ENCODE results near the gene HTRA1. TPM values are rescaled to one million over a fixed set of nuclear protein-coding genes. Genes with fewer than 3 reads are reported as not detected.

The HTRA1 gene
- total RNA-seq, 1 experiment from 2014 or later, result 32.8 TPM

GRCh38 chr10:122471531-122472177 is 10.3 kb downstream of the HTRA1 start:
- POLR2A ChIA-PET, result no interaction called here
- H3K27ac ChIP-seq (ENCODE audit: low read length), result no peak overlapping the region
- ATAC-seq, result no peak
- no peaks in the 10 kb centered on the region for H3K9me3 ChIP-seq (ENCODE audit: control insufficient read depth, insufficient read depth, low read depth, low read length)
- H3K36me3 ChIP-seq (ENCODE audit: control insufficient read depth, insufficient read depth, low read length), result no peaks in the 10 kb centered on the region
- H3K27me3 ChIP-seq (ENCODE audit: control insufficient read depth, insufficient read depth, low read length), result peaks cover 2% of the 10 kb centered on the region; the same call in 1 of the 2 replicates
- TF ChIP-seq, protein P1, sequence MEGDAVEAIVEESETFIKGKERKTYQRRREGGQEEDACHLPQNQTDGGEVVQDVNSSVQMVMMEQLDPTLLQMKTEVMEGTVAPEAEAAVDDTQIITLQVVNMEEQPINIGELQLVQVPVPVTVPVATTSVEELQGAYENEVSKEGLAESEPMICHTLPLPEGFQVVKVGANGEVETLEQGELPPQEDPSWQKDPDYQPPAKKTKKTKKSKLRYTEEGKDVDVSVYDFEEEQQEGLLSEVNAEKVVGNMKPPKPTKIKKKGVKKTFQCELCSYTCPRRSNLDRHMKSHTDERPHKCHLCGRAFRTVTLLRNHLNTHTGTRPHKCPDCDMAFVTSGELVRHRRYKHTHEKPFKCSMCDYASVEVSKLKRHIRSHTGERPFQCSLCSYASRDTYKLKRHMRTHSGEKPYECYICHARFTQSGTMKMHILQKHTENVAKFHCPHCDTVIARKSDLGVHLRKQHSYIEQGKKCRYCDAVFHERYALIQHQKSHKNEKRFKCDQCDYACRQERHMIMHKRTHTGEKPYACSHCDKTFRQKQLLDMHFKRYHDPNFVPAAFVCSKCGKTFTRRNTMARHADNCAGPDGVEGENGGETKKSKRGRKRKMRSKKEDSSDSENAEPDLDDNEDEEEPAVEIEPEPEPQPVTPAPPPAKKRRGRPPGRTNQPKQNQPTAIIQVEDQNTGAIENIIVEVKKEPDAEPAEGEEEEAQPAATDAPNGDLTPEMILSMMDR (IDR thresholded peaks at IDR 0.05), result no peak
- TF ChIP-seq SIN3A (IDR thresholded peaks at IDR 0.05; ENCODE audit: borderline replicate concordance, insufficient read depth, low read depth, low read length) (no peak), POLR2AphosphoS5 (IDR thresholded peaks at IDR 0.05; ENCODE audit: low read depth, low read length) (no peak), TCF7L2 (IDR thresholded peaks at IDR 0.05; ENCODE audit: low read depth, low read length) (no peak), REST (IDR thresholded peaks at IDR 0.05; ENCODE audit: insufficient read depth in 1 of 2, low read depth in 2 of 2, low read length in 1 of 2) (no peak)
- H3K4me1 ChIP-seq (ENCODE audit: control insufficient read depth, insufficient read depth, low read length), result peaks cover 8% of the 10 kb centered on the region; the same call in 1 of the 2 replicates
- in situ Hi-C loops (cut with HindIII; ENCODE audit: low pct_unique_long_range_greater_than_20kb, low sequenced_read_pairs), result no loop called here
- CTCF ChIA-PET, result no interaction called here
- no TSS peak for BruUV-seq (replicated peaks)
- DNase-seq (ENCODE audit: low read depth, low spot score), result no peak
- intact Hi-C loops (cut with micrococcal nuclease; ENCODE audit: unreplicated experiment), result no loop called here
- no peak overlapping the region for H3K4me3 ChIP-seq (ENCODE audit: low read depth in 2 of 2, low read length in 2 of 2)

DNA sequence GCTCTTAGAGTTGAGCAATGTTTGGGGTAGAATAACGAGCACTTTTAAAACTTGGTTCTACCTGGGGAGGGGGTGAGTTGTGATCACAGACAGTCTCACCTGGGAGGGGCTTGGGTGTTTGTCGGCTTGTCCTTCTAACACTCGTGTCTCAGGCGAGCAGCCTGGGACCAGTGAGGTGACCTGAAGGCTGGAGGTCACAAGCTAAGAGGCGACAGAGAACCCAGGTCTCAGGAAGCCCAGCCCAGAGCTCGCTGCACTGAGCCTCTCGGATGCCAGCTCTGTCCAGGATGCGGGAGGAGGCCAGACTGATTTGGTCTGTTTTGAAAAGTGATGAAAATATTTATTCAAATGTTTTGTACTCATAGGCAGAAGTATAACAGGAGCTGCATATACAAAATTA is 11.8 kb downstream of the HTRA1 start:
- intact Hi-C loops (cut with micrococcal nuclease; ENCODE audit: unreplicated experiment) (no loop called here), in situ Hi-C loops (cut with HindIII; ENCODE audit: low pct_unique_long_range_greater_than_20kb, low sequenced_read_pairs) (no loop called here)
- ChIA-PET CTCF (no interaction called here), POLR2A (no interaction called here)
- H3K9me3 ChIP-seq (ENCODE audit: control insufficient read depth, insufficient read depth, low read depth, low read length), result no peaks in the 10 kb centered on the region
- peaks cover 8% of the 10 kb centered on the region; the same call in 1 of the 2 replicates for H3K4me1 ChIP-seq (ENCODE audit: control insufficient read depth, insufficient read depth, low read length)
- no peak for TF ChIP-seq POLR2AphosphoS5 (IDR thresholded peaks at IDR 0.05; ENCODE audit: low read depth, low read length)
- TF ChIP-seq, protein P1 (IDR thresholded peaks at IDR 0.05), result no peak
- TF ChIP-seq REST (IDR thresholded peaks at IDR 0.05; ENCODE audit: insufficient read depth in 1 of 2, low read depth in 2 of 2, low read length in 1 of 2), result no peak
- H3K27me3 ChIP-seq (ENCODE audit: control insufficient read depth, insufficient read depth, low read length), result no peaks in the 10 kb centered on the region; the same call in 1 of the 2 replicates
- no peak overlapping the region for H3K27ac ChIP-seq (ENCODE audit: low read length)
- DNase-seq (ENCODE audit: low read depth, low spot score), result no peak
- ATAC-seq, result no peak
- H3K36me3 ChIP-seq (ENCODE audit: control insufficient read depth, insufficient read depth, low read length), result no peaks in the 10 kb centered on the region
- H3K4me3 ChIP-seq (ENCODE audit: low read depth in 2 of 2, low read length in 2 of 2), result no peak overlapping the region
- no TSS peak for BruUV-seq (replicated peaks)
